Activated naive CD4-positive, alpha-beta T cell treated with anti-CD3 and anti-CD28 coated beads, Interleukin-2, amount 10 ng/mL, durations not matched to agents 7 days and 5 days (primary cell): ENCODE data around the gene SLC45A3.
A peak's percentile ranks its signal among the peaks of the same experiment; 100 is the strongest.

Experiments used
- CTCF ChIA-PET: fragments of 350-600 bp; sonication (Branson Sonifier 250); formaldehyde crosslinking; loops from one replicate; lab custom pipeline; 2021; ENCODE audit warnings: antibody characterized with exemption; lab: Charles Lee
- DNase-seq: peaks from one replicate; pipeline ENCODE4 v3.0.0-alpha.2; 2020
- H3K27ac Mint-ChIP-seq: one replicate; pipeline ENCODE4 v1.8.0; 2021; ENCODE audit warnings: mild to moderate bottlenecking, moderate library complexity, mixed read lengths
- H3K27me3 Mint-ChIP-seq: one replicate; pipeline ENCODE4 v1.8.0; 2021; ENCODE audit warnings: mild to moderate bottlenecking, mixed read lengths
- H3K36me3 Mint-ChIP-seq: one replicate; pipeline ENCODE4 v1.8.0; 2021; ENCODE audit warnings: mixed read lengths
- H3K4me1 Mint-ChIP-seq: one replicate; pipeline ENCODE4 v1.8.0; 2021; ENCODE audit warnings: mixed read lengths
- H3K4me3 Mint-ChIP-seq: one replicate; pipeline ENCODE4 v1.8.0; 2021; ENCODE audit warnings: mild to moderate bottlenecking, moderate library complexity, mixed read lengths
- H3K9me3 Mint-ChIP-seq: one replicate; pipeline ENCODE4 v1.8.0; 2021; ENCODE audit warnings: mixed read lengths

SLC45A3 gene

GRCh38 chr1:205632669-205633169 is 47.6 kb downstream of the SLC45A3 start:
- CTCF ChIA-PET, result interaction anchor here (0.6 to 7.2 kb wide), 18 partner anchors 9 to 283 kb away, joined by 3 to 234 read pairs (median 5); no protein-coding TSS in a partner anchor
- DNase-seq, result no peak
- H3K4me1 Mint-ChIP-seq, result peaks cover 51% of the 10 kb centered on the region
- no peaks in the 10 kb centered on the region for H3K9me3 Mint-ChIP-seq
- peaks cover 12% of the 10 kb centered on the region for H3K27me3 Mint-ChIP-seq
- H3K4me3 Mint-ChIP-seq, result peak overlapping the region; percentile 77
- peak overlapping the region; percentile 93 for H3K27ac Mint-ChIP-seq
- H3K36me3 Mint-ChIP-seq, result peaks cover 22% of the 10 kb centered on the region

- peaks cover 52% of the 10 kb centered on the region for H3K4me1 Mint-ChIP-seq
- no peaks in the 10 kb centered on the region for H3K9me3 Mint-ChIP-seq
- H3K4me3 Mint-ChIP-seq, result peak within 1 kb of the TSS; percentile 87
- CTCF ChIA-PET, result interaction anchor here (0.6 to 7.2 kb wide), 18 partner anchors 9 to 283 kb away, joined by 3 to 234 read pairs (median 5); no protein-coding TSS in a partner anchor
- DNase-seq, result peak; percentile 100
- peak within 1 kb of the TSS; percentile 97 for H3K27ac Mint-ChIP-seq
- H3K36me3 Mint-ChIP-seq, result peaks cover 26% of the 10 kb centered on the region
- peaks cover 5% of the 10 kb centered on the region for H3K27me3 Mint-ChIP-seq
Observed at GRCh38 chr1:205631768-205632668, 48.3 kb downstream of the SLC45A3 start, which contains the start of gene ELK4. Gene ELK4 (minus strand): TSS chr1:205632011. CDS start chr1:205623882, 8,129 bp downstream.

GRCh38 chr1:205631010-205631767 is 49.1 kb downstream of the SLC45A3 start:
- Mint-ChIP-seq H3K36me3 (peaks cover 32% of the 10 kb centered on the region), H3K27ac (peak overlapping the region; percentile 97), H3K4me3 (peak overlapping the region; percentile 87), H3K4me1 (peaks cover 54% of the 10 kb centered on the region), H3K9me3 (no peaks in the 10 kb centered on the region), H3K27me3 (no peaks in the 10 kb centered on the region)
- CTCF ChIA-PET, result interaction anchor here (0.8 to 7.2 kb wide), 5 partner anchors 9 to 106 kb away, joined by 3 to 234 read pairs (median 14); no protein-coding TSS in a partner anchor
- DNase-seq, result peak; percentile 92

- no peaks in the 10 kb centered on the region for H3K9me3 Mint-ChIP-seq
- H3K4me1 Mint-ChIP-seq, result peaks cover 60% of the 10 kb centered on the region
- no peaks in the 10 kb centered on the region for H3K27me3 Mint-ChIP-seq
- peaks cover 37% of the 10 kb centered on the region for H3K36me3 Mint-ChIP-seq
- CTCF ChIA-PET, result interaction anchor here (0.8 to 7.2 kb wide), 3 partner anchors 8 to 39 kb away, joined by 3 to 234 read pairs (median 72); no protein-coding TSS in a partner anchor
- H3K27ac Mint-ChIP-seq, result peak overlapping the region; percentile 97
- peak overlapping the region; percentile 87 for H3K4me3 Mint-ChIP-seq
- DNase-seq, result no peak
Observed at GRCh38 chr1:205630651-205631009, 49.7 kb downstream of the SLC45A3 start.

GRCh38 chr1:205630241-205630640 is 50.1 kb downstream of the SLC45A3 start:
- Mint-ChIP-seq H3K27ac (peak overlapping the region; percentile 97), H3K9me3 (no peaks in the 10 kb centered on the region), H3K4me1 (peaks cover 61% of the 10 kb centered on the region), H3K36me3 (peaks cover 38% of the 10 kb centered on the region), H3K27me3 (no peaks in the 10 kb centered on the region), H3K4me3 (peak overlapping the region; percentile 87)
- no peak for DNase-seq
- CTCF ChIA-PET, result interaction anchor here (0.8 to 7.2 kb wide), 3 partner anchors 8 to 38 kb away, joined by 3 to 234 read pairs (median 72); no protein-coding TSS in a partner anchor

- H3K4me1 Mint-ChIP-seq, result peaks cover 62% of the 10 kb centered on the region
- no peaks in the 10 kb centered on the region for H3K9me3 Mint-ChIP-seq
- H3K36me3 Mint-ChIP-seq, result peaks cover 42% of the 10 kb centered on the region
- H3K27ac Mint-ChIP-seq, result peak overlapping the region; percentile 97
- H3K27me3 Mint-ChIP-seq, result no peaks in the 10 kb centered on the region
- DNase-seq, result peak; percentile 38
- H3K4me3 Mint-ChIP-seq, result peak overlapping the region; percentile 87
- CTCF ChIA-PET, result interaction anchor here (5.2 to 7.2 kb wide), 2 partner anchors 28 to 38 kb away, joined by 72 to 234 read pairs; no protein-coding TSS in a partner anchor
Observed at GRCh38 chr1:205629751-205630150, 50.6 kb downstream of the SLC45A3 start.

- H3K4me1 Mint-ChIP-seq, result peaks cover 69% of the 10 kb centered on the region
- H3K4me3 Mint-ChIP-seq, result no peak overlapping the region
- H3K9me3 Mint-ChIP-seq, result no peaks in the 10 kb centered on the region
- H3K27ac Mint-ChIP-seq, result no peak overlapping the region
- DNase-seq, result no peak
- CTCF ChIA-PET, result interaction anchor here (7.2 kb wide), 1 partner anchor 36 kb away, joined by 234 read pairs; no protein-coding TSS in a partner anchor
- peaks cover 55% of the 10 kb centered on the region for H3K36me3 Mint-ChIP-seq
- no peaks in the 10 kb centered on the region for H3K27me3 Mint-ChIP-seq
Observed at GRCh38 chr1:205627956-205628355, 52.4 kb downstream of the SLC45A3 start.

GRCh38 chr1:205626216-205626615 is 54.1 kb downstream of the SLC45A3 start:
- CTCF ChIA-PET, result no interaction called here
- Mint-ChIP-seq H3K27ac (peak overlapping the region; percentile 33), H3K36me3 (peaks cover 62% of the 10 kb centered on the region), H3K4me1 (peaks cover 60% of the 10 kb centered on the region), H3K9me3 (no peaks in the 10 kb centered on the region), H3K4me3 (no peak overlapping the region), H3K27me3 (no peaks in the 10 kb centered on the region)
- DNase-seq, result no peak

GRCh38 chr1:205623646-205624045 is 56.7 kb downstream of the SLC45A3 start:
- CTCF ChIA-PET, result interaction anchor here (0.7 to 1.4 kb wide), 3 partner anchors 23 to 30 kb away, joined by 3 to 5 read pairs (median 3); no protein-coding TSS in a partner anchor
- DNase-seq, result no peak
- Mint-ChIP-seq H3K27ac (no peak overlapping the region), H3K36me3 (peaks cover 62% of the 10 kb centered on the region), H3K9me3 (no peaks in the 10 kb centered on the region), H3K27me3 (no peaks in the 10 kb centered on the region), H3K4me3 (no peak overlapping the region), H3K4me1 (peaks cover 47% of the 10 kb centered on the region)

GRCh38 chr1:205620269-205620668 is 60.0 kb downstream of the SLC45A3 start:
- DNase-seq, result no peak
- Mint-ChIP-seq H3K9me3 (no peaks in the 10 kb centered on the region), H3K27me3 (no peaks in the 10 kb centered on the region), H3K36me3 (peaks cover 56% of the 10 kb centered on the region), H3K4me1 (peaks cover 25% of the 10 kb centered on the region), H3K4me3 (no peak overlapping the region), H3K27ac (no peak overlapping the region)
- CTCF ChIA-PET, result no interaction called here

GRCh38 chr1:205619376-205619775 is 60.9 kb downstream of the SLC45A3 start:
- H3K4me1 Mint-ChIP-seq, result peaks cover 21% of the 10 kb centered on the region
- DNase-seq, result no peak
- H3K27ac Mint-ChIP-seq, result no peak overlapping the region
- peaks cover 54% of the 10 kb centered on the region for H3K36me3 Mint-ChIP-seq
- no peaks in the 10 kb centered on the region for H3K27me3 Mint-ChIP-seq
- CTCF ChIA-PET, result no interaction called here
- no peaks in the 10 kb centered on the region for H3K9me3 Mint-ChIP-seq
- no peak overlapping the region for H3K4me3 Mint-ChIP-seq

- no peak for DNase-seq
- Mint-ChIP-seq H3K27ac (peak overlapping the region; percentile 16), H3K4me1 (peaks cover 27% of the 10 kb centered on the region), H3K36me3 (peaks cover 51% of the 10 kb centered on the region), H3K4me3 (no peak overlapping the region), H3K9me3 (no peaks in the 10 kb centered on the region), H3K27me3 (no peaks in the 10 kb centered on the region)
- CTCF ChIA-PET, result no interaction called here
Observed at GRCh38 chr1:205616563-205617293, 63.6 kb downstream of the SLC45A3 start.

GRCh38 chr1:205615789-205616188 is 64.5 kb downstream of the SLC45A3 start:
- CTCF ChIA-PET, result interaction anchor here (1.2 kb wide), 1 partner anchor 24 kb away, joined by 5 read pairs; no protein-coding TSS in a partner anchor
- DNase-seq, result no peak
- H3K27ac Mint-ChIP-seq, result no peak overlapping the region
- H3K4me3 Mint-ChIP-seq, result no peak overlapping the region
- peaks cover 36% of the 10 kb centered on the region for H3K4me1 Mint-ChIP-seq
- no peaks in the 10 kb centered on the region for H3K9me3 Mint-ChIP-seq
- peaks cover 58% of the 10 kb centered on the region for H3K36me3 Mint-ChIP-seq
- no peaks in the 10 kb centered on the region for H3K27me3 Mint-ChIP-seq
